ENCODE data around the gene NPHS1.
A peak's percentile ranks its signal among the peaks of the same experiment; 100 is the strongest.
"Not testable (repeated sequence)": the region's sequence is repeated elsewhere in the genome, so short reads cannot be mapped to it uniquely, and the experiment has no call there.

Gene NPHS1

GRCh38 chr19:35885225-35885738 lies 33.0 kb upstream of the NPHS1 start:
- Mint-ChIP-seq H3K36me3 (peaks cover 39% of the 10 kb centered on the region), H3K4me1 (peaks cover 41% of the 10 kb centered on the region), H3K4me3 (no peak overlapping the region), H3K9me3 (peaks cover 6% of the 10 kb centered on the region), H3K27ac (no peak overlapping the region), H3K27me3 (peaks cover 2% of the 10 kb centered on the region)
- ATAC-seq: peak; percentile 3

- peak; percentile 50 for ATAC-seq
Observed at GRCh38 chr19:35883882-35884281, 31.6 kb upstream of the NPHS1 start.

GRCh38 chr19:35882114-35882832 lies 30.0 kb upstream of the NPHS1 start:
- ATAC-seq: peak; percentile 49
- peaks cover 9% of the 10 kb centered on the region for H3K36me3 Mint-ChIP-seq
- no peak overlapping the region for H3K4me3 Mint-ChIP-seq
- H3K27ac Mint-ChIP-seq: peak overlapping the region; percentile 53
- H3K4me1 Mint-ChIP-seq: peaks cover 30% of the 10 kb centered on the region
- H3K27me3 Mint-ChIP-seq: peaks cover 32% of the 10 kb centered on the region
- no peaks in the 10 kb centered on the region for H3K9me3 Mint-ChIP-seq

More at GRCh38 chr19:35883882-35884281, 31.6 kb upstream of the NPHS1 start:
- peaks cover 16% of the 10 kb centered on the region for H3K27me3 Mint-ChIP-seq
- H3K4me1 Mint-ChIP-seq: peaks cover 42% of the 10 kb centered on the region
- H3K36me3 Mint-ChIP-seq: peaks cover 25% of the 10 kb centered on the region
- peak overlapping the region; percentile 35 for H3K27ac Mint-ChIP-seq
- peaks cover 3% of the 10 kb centered on the region for H3K9me3 Mint-ChIP-seq
- peak overlapping the region; percentile 26 for H3K4me3 Mint-ChIP-seq

- ATAC-seq: peak; percentile 59
- Mint-ChIP-seq H3K36me3 (no peaks in the 10 kb centered on the region), H3K27me3 (peaks cover 52% of the 10 kb centered on the region), H3K4me1 (peaks cover 30% of the 10 kb centered on the region), H3K4me3 (no peak overlapping the region), H3K9me3 (no peaks in the 10 kb centered on the region), H3K27ac (no peak overlapping the region)
Observed at GRCh38 chr19:35879770-35880317, 27.5 kb upstream of the NPHS1 start.

GRCh38 chr19:35879068-35879467 lies 26.8 kb upstream of the NPHS1 start:
- Mint-ChIP-seq H3K4me3 (no peak overlapping the region), H3K9me3 (no peaks in the 10 kb centered on the region), H3K4me1 (peaks cover 24% of the 10 kb centered on the region), H3K36me3 (no peaks in the 10 kb centered on the region), H3K27me3 (peaks cover 60% of the 10 kb centered on the region), H3K27ac (no peak overlapping the region)
- no peak for ATAC-seq

- Mint-ChIP-seq H3K4me1 (peaks cover 13% of the 10 kb centered on the region), H3K27ac (no peak overlapping the region), H3K27me3 (peaks cover 90% of the 10 kb centered on the region), H3K9me3 (peaks cover 5% of the 10 kb centered on the region), H3K4me3 (no peak overlapping the region), H3K36me3 (peaks cover 7% of the 10 kb centered on the region)
- ATAC-seq: no peak
Observed at GRCh38 chr19:35874392-35874930, 22.2 kb upstream of the NPHS1 start.

- Mint-ChIP-seq H3K4me3 (no peak overlapping the region), H3K27ac (no peak overlapping the region), H3K4me1 (peaks cover 19% of the 10 kb centered on the region), H3K27me3 (peaks cover 83% of the 10 kb centered on the region), H3K36me3 (peaks cover 7% of the 10 kb centered on the region), H3K9me3 (peaks cover 5% of the 10 kb centered on the region)
- ATAC-seq: no peak
Observed at GRCh38 chr19:35872180-35872579, 19.9 kb upstream of the NPHS1 start.

GRCh38 chr19:35871611-35872010 lies 19.3 kb upstream of the NPHS1 start:
- Mint-ChIP-seq H3K27ac (no peak overlapping the region), H3K4me3 (no peak overlapping the region), H3K27me3 (peaks cover 85% of the 10 kb centered on the region), H3K9me3 (peaks cover 5% of the 10 kb centered on the region), H3K4me1 (peaks cover 19% of the 10 kb centered on the region), H3K36me3 (peaks cover 7% of the 10 kb centered on the region)
- no peak for ATAC-seq

- Mint-ChIP-seq H3K4me3 (no peak overlapping the region), H3K9me3 (peaks cover 5% of the 10 kb centered on the region)
Observed at GRCh38 chr19:35870798-35871197, 18.5 kb upstream of the NPHS1 start.

GRCh38 chr19:35870124-35870736 lies 17.9 kb upstream of the NPHS1 start:
- H3K36me3 Mint-ChIP-seq, H3K27ac Mint-ChIP-seq, ATAC-seq, H3K9me3 Mint-ChIP-seq: not testable (repeated sequence)
- H3K27me3 Mint-ChIP-seq: peaks cover 87% of the 10 kb centered on the region
- peaks cover 19% of the 10 kb centered on the region for H3K4me1 Mint-ChIP-seq
- peak overlapping the region; percentile 67 for H3K4me3 Mint-ChIP-seq

More at GRCh38 chr19:35870798-35871197, 18.5 kb upstream of the NPHS1 start:
- H3K36me3 Mint-ChIP-seq: peaks cover 7% of the 10 kb centered on the region
- H3K27ac Mint-ChIP-seq: no peak overlapping the region
- H3K27me3 Mint-ChIP-seq: peaks cover 85% of the 10 kb centered on the region
- H3K4me1 Mint-ChIP-seq: peaks cover 19% of the 10 kb centered on the region
- no peak for ATAC-seq

- H3K4me3 Mint-ChIP-seq: peak overlapping the region; percentile 67
- H3K27me3 Mint-ChIP-seq: peaks cover 87% of the 10 kb centered on the region
- no peak overlapping the region for H3K27ac Mint-ChIP-seq
- H3K36me3 Mint-ChIP-seq: peaks cover 7% of the 10 kb centered on the region
- ATAC-seq: peak; percentile 79
- H3K4me1 Mint-ChIP-seq: peaks cover 19% of the 10 kb centered on the region
- H3K9me3 Mint-ChIP-seq: peaks cover 5% of the 10 kb centered on the region
Observed at GRCh38 chr19:35869327-35870123, 17.2 kb upstream of the NPHS1 start.

- no peak overlapping the region for H3K27ac Mint-ChIP-seq
- peaks cover 87% of the 10 kb centered on the region for H3K27me3 Mint-ChIP-seq
- peaks cover 5% of the 10 kb centered on the region for H3K9me3 Mint-ChIP-seq
Observed at GRCh38 chr19:35868823-35869326, 16.6 kb upstream of the NPHS1 start.

GRCh38 chr19:35868172-35868822 lies 16.0 kb upstream of the NPHS1 start, which contains the start of gene APLP1:
TSS of gene APLP1 (plus strand) at chr19:35868574. CDS start at chr19:35868637, 63 bp downstream.
- peak; percentile 80 for ATAC-seq
- Mint-ChIP-seq H3K4me1 (peaks cover 19% of the 10 kb centered on the region), H3K4me3 (peak within 1 kb of the TSS; percentile 50), H3K9me3 (peaks cover 5% of the 10 kb centered on the region), H3K27ac (no peak within 1 kb of the TSS), H3K36me3 (peaks cover 7% of the 10 kb centered on the region), H3K27me3 (peaks cover 84% of the 10 kb centered on the region)

More at GRCh38 chr19:35868823-35869326, 16.6 kb upstream of the NPHS1 start:
- Mint-ChIP-seq H3K36me3 (peaks cover 7% of the 10 kb centered on the region), H3K4me3 (peak overlapping the region; percentile 50), H3K4me1 (peaks cover 19% of the 10 kb centered on the region)
- no peak for ATAC-seq

GRCh38 chr19:35863018-35863417 lies 10.7 kb upstream of the NPHS1 start:
- H3K27me3 Mint-ChIP-seq: peaks cover 95% of the 10 kb centered on the region
- H3K4me3 Mint-ChIP-seq: no peak overlapping the region
- H3K27ac Mint-ChIP-seq: no peak overlapping the region
- no peaks in the 10 kb centered on the region for H3K9me3 Mint-ChIP-seq
- no peak for ATAC-seq
- no peaks in the 10 kb centered on the region for H3K36me3 Mint-ChIP-seq
- peaks cover 11% of the 10 kb centered on the region for H3K4me1 Mint-ChIP-seq

Measured in stimulated activated memory B cell treated with anti-CD40 and anti-IgM and Interleukin-4, amounts not matched to agents 10 μg/mL and 1 μg/mL and 100 μg/mL, for 72 hours (primary cell).